Measurements from ENCODE around the gene DPF3.

Gene DPF3

GRCh38 chr14:72753879-72754400 lies 140.0 kb downstream of the DPF3 start:
- Histone ChIP-seq H3K4me2 (ENCODE audit: low read length) (no peak overlapping the region), H3K36me3 (ENCODE audit: control insufficient read depth, low read length) (no peaks in the 10 kb centered on the region), H3K4me1 (ENCODE audit: control insufficient read depth, low read length) (no peaks in the 10 kb centered on the region), H3K9me3 (ENCODE audit: control insufficient read depth, insufficient read depth, low read length) (peaks cover 5% of the 10 kb centered on the region; the same call in 1 of the 2 replicates), H3K4me3 (ENCODE audit: low read length) (no peak overlapping the region), H4K20me1 (ENCODE audit: control insufficient read depth, insufficient read depth, low read depth, low read length) (no peaks in the 10 kb centered on the region), H3K27ac (ENCODE audit: low read depth, low read length) (no peak overlapping the region), H3F3A (ENCODE audit: control insufficient read depth, insufficient read depth) (no peaks in the 10 kb centered on the region), H3K9me2 (replicated peaks; ENCODE audit: control insufficient read depth, low read length) (no peaks in the 10 kb centered on the region), H3K79me2 (ENCODE audit: control insufficient read depth, low read length) (no peaks in the 10 kb centered on the region), H3K27me3 (ENCODE audit: control insufficient read depth, low read length) (no peaks in the 10 kb centered on the region)
- TF ChIP-seq CTCF (IDR thresholded peaks at IDR 0.05; ENCODE audit: low read depth, low read length, poor library complexity, severe bottlenecking) (no peak), EZH2phosphoT487 (IDR thresholded peaks at IDR 0.05; ENCODE audit: borderline replicate concordance, low read length) (no peak)

DNA sequence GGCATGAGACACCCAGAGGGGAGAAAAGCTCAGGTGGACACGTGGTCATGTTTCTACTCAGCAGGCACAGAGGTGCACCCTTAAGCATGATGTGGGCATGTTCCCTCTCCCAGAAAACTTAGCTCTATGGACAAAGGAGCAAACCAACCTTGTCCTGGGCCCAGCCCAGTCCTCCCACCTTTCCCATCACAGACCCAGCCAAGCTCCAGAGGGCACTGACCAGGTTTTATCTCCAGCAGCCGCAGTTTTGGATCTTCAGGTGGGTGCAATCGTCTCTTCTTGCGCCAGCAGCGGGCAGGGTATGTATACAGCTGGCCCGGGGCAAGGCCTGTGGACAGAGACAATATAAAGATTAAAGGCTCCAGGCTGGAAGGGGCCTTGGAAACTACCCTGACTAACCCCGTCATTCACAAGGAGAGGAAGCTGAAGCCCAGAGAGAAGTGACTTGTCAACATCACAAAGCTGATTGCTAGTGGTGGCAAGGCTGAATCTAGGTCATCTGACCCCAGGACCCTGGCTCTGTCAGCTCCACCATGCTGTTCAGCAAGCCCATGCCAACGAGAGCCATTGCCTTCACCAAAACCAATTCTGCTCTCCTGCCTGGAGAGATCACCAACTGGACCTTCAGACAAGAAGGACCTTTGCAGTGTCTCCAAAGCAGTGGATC lies 140.7 kb downstream of the DPF3 start:
- Histone ChIP-seq H3K27ac (ENCODE audit: low read depth, low read length) (no peak overlapping the region), H3K27me3 (ENCODE audit: control insufficient read depth, low read length) (no peaks in the 10 kb centered on the region), H3K79me2 (ENCODE audit: control insufficient read depth, low read length) (no peaks in the 10 kb centered on the region), H3F3A (ENCODE audit: control insufficient read depth, insufficient read depth) (no peaks in the 10 kb centered on the region), H4K20me1 (ENCODE audit: control insufficient read depth, insufficient read depth, low read depth, low read length) (no peaks in the 10 kb centered on the region), H3K4me2 (ENCODE audit: low read length) (no peak overlapping the region), H3K36me3 (ENCODE audit: control insufficient read depth, low read length) (no peaks in the 10 kb centered on the region), H3K4me1 (ENCODE audit: control insufficient read depth, low read length) (no peaks in the 10 kb centered on the region), H3K4me3 (ENCODE audit: low read length) (no peak overlapping the region), H3K9me2 (replicated peaks; ENCODE audit: control insufficient read depth, low read length) (no peaks in the 10 kb centered on the region), H3K9me3 (ENCODE audit: control insufficient read depth, insufficient read depth, low read length) (0 out of 2 replicates have a peak, but pooled peaks cover 1% of the 10 kb centered on the region)
- no peak for TF ChIP-seq CTCF (IDR thresholded peaks at IDR 0.05; ENCODE audit: low read depth, low read length, poor library complexity, severe bottlenecking)
- no peak for TF ChIP-seq EZH2phosphoT487 (IDR thresholded peaks at IDR 0.05; ENCODE audit: borderline replicate concordance, low read length)

DNA sequence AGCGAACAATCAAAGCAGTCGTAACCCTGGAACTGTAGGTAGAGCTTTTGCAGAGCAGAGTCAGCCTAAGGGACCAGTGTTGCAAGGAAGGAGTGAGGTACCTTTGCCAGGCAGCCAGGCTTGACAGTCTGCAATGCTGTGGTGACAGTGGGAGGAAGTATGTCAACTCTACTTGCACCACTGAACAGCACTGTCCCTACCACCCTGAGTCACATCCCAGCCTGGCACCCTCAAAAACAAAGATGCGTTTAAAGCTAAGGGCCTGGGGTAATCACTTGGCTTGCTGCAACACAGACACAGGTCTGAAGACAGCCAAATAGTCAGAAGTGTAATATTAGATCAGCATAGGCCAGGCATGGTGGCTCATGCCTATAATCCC lies 141.9 kb downstream of the DPF3 start:
- no peaks in the 10 kb centered on the region; the same call in 1 of the 2 replicates for H3K9me3 ChIP-seq (ENCODE audit: control insufficient read depth, insufficient read depth, low read length)
- no peaks in the 10 kb centered on the region for H3K27me3 ChIP-seq (ENCODE audit: control insufficient read depth, low read length)
- H3K4me1 ChIP-seq (ENCODE audit: control insufficient read depth, low read length) = no peaks in the 10 kb centered on the region
- H3K27ac ChIP-seq (ENCODE audit: low read depth, low read length) = no peak overlapping the region
- H3K4me2 ChIP-seq (ENCODE audit: low read length) = no peak overlapping the region
- no peaks in the 10 kb centered on the region for H3F3A ChIP-seq (ENCODE audit: control insufficient read depth, insufficient read depth)
- no peaks in the 10 kb centered on the region for H3K9me2 ChIP-seq (replicated peaks; ENCODE audit: control insufficient read depth, low read length)
- no peaks in the 10 kb centered on the region for H3K36me3 ChIP-seq (ENCODE audit: control insufficient read depth, low read length)
- TF ChIP-seq EZH2phosphoT487 (IDR thresholded peaks at IDR 0.05; ENCODE audit: borderline replicate concordance, low read length) = no peak
- no peak for TF ChIP-seq CTCF (IDR thresholded peaks at IDR 0.05; ENCODE audit: low read depth, low read length, poor library complexity, severe bottlenecking)
- no peak overlapping the region for H3K4me3 ChIP-seq (ENCODE audit: low read length)
- no peaks in the 10 kb centered on the region for H4K20me1 ChIP-seq (ENCODE audit: control insufficient read depth, insufficient read depth, low read depth, low read length)
- no peaks in the 10 kb centered on the region for H3K79me2 ChIP-seq (ENCODE audit: control insufficient read depth, low read length)
